Astrocyte of the cerebellum (primary cell): ENCODE results near the gene RUVBL1.

ENCODE experiments used
- DNase-seq: peaks from one replicate; pipeline ENCODE4 v3.0.0-alpha.2; 2011; ENCODE audit warnings: low read depth
- H3K4me3 ChIP-seq: 2 replicates; pipeline ENCODE4 v1.5.1; 2011; ENCODE audit warnings: mild to moderate bottlenecking, low read depth, low read length, moderate library complexity
- in situ Hi-C: cut with HindIII; loops from 2 replicates; pipeline ENCODE4 v1.10.0; 2017; ENCODE audit warnings: low sequenced_read_pairs
- TF ChIP-seq, protein P1 (sequence below): IDR thresholded peaks from 2 replicates; pipeline ENCODE4 v1.5.1; 2012; ENCODE audit warnings: low read length, low read depth, moderate library complexity, mild to moderate bottlenecking; ENCODE audit errors: missing control alignments

Gene RUVBL1

GRCh38 chr3:128066676-128067075 is 56.9 kb downstream of the RUVBL1 start:
- in situ Hi-C loops, result no loop called here
- no peak for DNase-seq
- no peak overlapping the region for H3K4me3 ChIP-seq
- TF ChIP-seq, protein P1, sequence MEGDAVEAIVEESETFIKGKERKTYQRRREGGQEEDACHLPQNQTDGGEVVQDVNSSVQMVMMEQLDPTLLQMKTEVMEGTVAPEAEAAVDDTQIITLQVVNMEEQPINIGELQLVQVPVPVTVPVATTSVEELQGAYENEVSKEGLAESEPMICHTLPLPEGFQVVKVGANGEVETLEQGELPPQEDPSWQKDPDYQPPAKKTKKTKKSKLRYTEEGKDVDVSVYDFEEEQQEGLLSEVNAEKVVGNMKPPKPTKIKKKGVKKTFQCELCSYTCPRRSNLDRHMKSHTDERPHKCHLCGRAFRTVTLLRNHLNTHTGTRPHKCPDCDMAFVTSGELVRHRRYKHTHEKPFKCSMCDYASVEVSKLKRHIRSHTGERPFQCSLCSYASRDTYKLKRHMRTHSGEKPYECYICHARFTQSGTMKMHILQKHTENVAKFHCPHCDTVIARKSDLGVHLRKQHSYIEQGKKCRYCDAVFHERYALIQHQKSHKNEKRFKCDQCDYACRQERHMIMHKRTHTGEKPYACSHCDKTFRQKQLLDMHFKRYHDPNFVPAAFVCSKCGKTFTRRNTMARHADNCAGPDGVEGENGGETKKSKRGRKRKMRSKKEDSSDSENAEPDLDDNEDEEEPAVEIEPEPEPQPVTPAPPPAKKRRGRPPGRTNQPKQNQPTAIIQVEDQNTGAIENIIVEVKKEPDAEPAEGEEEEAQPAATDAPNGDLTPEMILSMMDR, result no peak

DNA sequence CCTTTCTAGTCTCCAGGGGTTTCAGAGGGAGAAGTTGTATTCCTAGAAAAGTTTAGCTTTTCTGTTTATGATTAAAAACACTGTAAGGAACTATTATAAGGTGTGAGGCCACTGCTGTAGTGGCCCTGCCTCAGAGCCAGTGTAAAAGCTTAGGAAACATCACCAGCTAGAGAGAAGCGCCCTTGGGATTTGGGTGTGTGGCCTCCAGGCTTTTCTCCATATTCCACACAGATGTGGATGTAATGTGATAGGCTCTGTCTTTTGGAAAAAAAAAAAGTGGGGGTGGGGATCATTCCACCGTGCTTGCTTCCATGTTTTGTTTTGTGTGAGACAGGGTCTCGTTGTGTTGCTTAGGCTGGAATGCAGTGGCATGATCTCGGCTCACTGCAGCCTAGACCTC is 57.5 kb downstream of the RUVBL1 start:
- no peak for DNase-seq
- no peak overlapping the region for H3K4me3 ChIP-seq
- in situ Hi-C loops, result no loop called here
- TF ChIP-seq, protein P1, result no peak

GRCh38 chr3:128064962-128065361 is 58.6 kb downstream of the RUVBL1 start:
- no peak overlapping the region for H3K4me3 ChIP-seq
- in situ Hi-C loops, result no loop called here
- no peak for DNase-seq
- TF ChIP-seq, protein P1, result no peak

- no peak overlapping the region for H3K4me3 ChIP-seq
- TF ChIP-seq, protein P1, result no peak
- no peak for DNase-seq
- in situ Hi-C loops, result no loop called here
These were observed 59.7 kb downstream of the RUVBL1 start for GRCh38 chr3:128063865-128064264.

DNA sequence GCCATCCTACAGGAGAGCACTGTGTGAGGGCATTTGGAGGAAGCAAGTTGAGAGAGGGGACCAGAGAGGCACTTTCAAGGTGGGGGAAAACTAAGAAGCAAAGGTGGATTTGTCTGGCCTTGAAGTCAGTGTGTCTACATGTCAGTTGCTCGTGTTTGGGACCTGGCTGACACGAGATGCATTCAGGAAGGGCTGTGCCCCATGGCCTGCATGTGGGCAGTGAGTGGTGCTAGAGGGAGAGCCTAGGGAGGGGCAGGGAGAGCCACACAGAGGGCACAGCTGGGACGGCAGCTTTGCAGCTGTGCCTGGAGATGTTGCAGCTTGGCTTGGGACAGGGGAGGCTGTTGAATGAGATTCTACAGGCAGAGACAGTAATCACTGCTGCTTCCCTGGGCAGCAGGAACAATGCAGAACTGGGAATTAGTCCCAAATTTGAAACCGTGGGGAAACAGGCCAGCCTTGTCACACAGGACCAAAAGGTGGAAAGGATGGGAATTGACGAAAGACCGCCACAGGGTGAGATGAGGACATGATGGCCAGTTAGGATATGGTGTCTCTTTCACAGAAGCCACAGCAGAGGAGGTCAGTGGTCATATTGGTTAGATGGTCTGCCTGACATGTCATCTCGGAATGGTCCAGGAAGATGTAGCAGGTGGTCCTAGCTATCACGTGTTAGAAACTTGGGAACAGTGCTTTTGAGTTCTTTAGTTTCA is 61.4 kb downstream of the RUVBL1 start:
- in situ Hi-C loops, result no loop called here
- no peak for DNase-seq
- H3K4me3 ChIP-seq, result no peak overlapping the region
- TF ChIP-seq, protein P1, result no peak

DNA sequence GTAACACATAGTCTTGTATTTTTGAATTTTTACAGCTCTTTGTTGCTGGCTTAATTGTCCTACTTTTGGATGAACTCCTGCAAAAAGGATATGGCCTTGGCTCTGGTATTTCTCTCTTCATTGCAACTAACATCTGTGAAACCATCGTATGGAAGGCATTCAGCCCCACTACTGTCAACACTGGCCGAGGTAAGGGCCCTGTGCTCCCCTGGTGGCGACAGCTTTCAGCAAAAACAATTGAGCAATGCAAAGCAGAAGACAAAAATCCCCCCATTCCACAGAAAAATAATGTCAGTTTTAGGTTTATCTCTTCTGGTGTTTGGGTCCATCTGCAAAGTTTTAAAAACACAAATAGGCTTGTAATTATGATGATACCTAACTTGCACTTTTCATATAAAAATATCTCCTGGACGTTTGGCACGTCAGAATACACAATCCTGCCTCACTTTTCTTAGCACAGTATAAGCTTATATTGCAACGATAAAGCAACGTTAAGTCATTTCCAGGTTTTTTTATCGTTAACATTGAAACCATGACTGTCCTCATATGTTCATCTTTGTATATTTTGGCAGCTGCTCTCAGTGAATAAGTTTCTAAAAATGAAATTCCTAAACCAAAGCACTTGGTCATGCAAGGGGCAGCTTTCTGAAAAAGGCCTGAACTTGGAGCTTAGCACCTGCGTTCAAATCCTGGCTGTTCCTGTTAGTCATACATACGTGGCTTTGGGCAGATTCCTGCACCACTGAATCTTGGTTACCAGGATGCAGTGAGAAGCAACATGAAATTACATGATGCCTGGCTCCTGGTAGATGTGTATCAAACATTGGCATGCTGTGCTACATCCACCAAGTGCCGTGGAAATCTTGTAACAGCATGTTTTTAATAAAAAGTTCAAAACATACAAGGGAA is 62.9 kb downstream of the RUVBL1 start:
- TF ChIP-seq, protein P1, result peak; percentile 37
- in situ Hi-C loops, result no loop called here
- H3K4me3 ChIP-seq, result no peak overlapping the region
- DNase-seq, result peak; percentile 77
